Skin epidermis (tissue), 12 donors: Measurements from ENCODE around the gene TNFAIP6.

ENCODE experiments used
- H3K27ac ChIP-seq, 21 experiments: fragments of 200-600 bp; sonication (generic) in 11 of 21; one replicate each; pipeline ENCODE4 v1.5.0; 2020; ENCODE audit warnings: mild to moderate bottlenecking in 3 of 21, inconsistent platforms in 2 of 21, moderate library complexity in 2 of 21
- H3K4me3 ChIP-seq, 7 experiments: fragments of 200-600 bp; sonication (generic) in 2 of 7; one replicate each; pipeline ENCODE4 v1.5.0; 2020; ENCODE audit warnings: inconsistent platforms in 2 of 7, mild to moderate bottlenecking in 2 of 7, moderate library complexity in 1 of 7

Gene TNFAIP6

GRCh38 chr2:151358166-151358970 lies 976 bp downstream of the TNFAIP6 start:
- H3K27ac ChIP-seq: peak overlapping the region in 5 of 21 experiments; percentile 16 to 48 (median 23)
- peak overlapping the region in 5 of 7 experiments; percentile 2 to 24 (median 11) for H3K4me3 ChIP-seq

- Histone ChIP-seq H3K27ac (no peak overlapping the region), H3K4me3 (no peak overlapping the region)
Observed at GRCh38 chr2:151359768-151360461, 2.5 kb downstream of the TNFAIP6 start.

- no peak overlapping the region for H3K27ac ChIP-seq
- no peak overlapping the region for H3K4me3 ChIP-seq
Observed at GRCh38 chr2:151361674-151362370, 4.4 kb downstream of the TNFAIP6 start.

GRCh38 chr2:151363709-151364108 lies 6.3 kb downstream of the TNFAIP6 start:
- Histone ChIP-seq H3K4me3 (no peak overlapping the region), H3K27ac (peak overlapping the region in 3 of 21 experiments; percentile 12 to 52 (median 12))

GRCh38 chr2:151367571-151367970 lies 10.2 kb downstream of the TNFAIP6 start:
- no peak overlapping the region for H3K4me3 ChIP-seq
- no peak overlapping the region for H3K27ac ChIP-seq

GRCh38 chr2:151374436-151374835 lies 17.0 kb downstream of the TNFAIP6 start:
- Histone ChIP-seq H3K27ac (no peak overlapping the region), H3K4me3 (no peak overlapping the region)

- Histone ChIP-seq H3K4me3 (no peak overlapping the region), H3K27ac (no peak overlapping the region)
Observed at GRCh38 chr2:151379169-151379568, 21.8 kb downstream of the TNFAIP6 start.

- no peak overlapping the region for H3K4me3 ChIP-seq
- no peak overlapping the region for H3K27ac ChIP-seq
Observed at GRCh38 chr2:151380580-151381235, 23.3 kb downstream of the TNFAIP6 start.

GRCh38 chr2:151381266-151381665 lies 23.9 kb downstream of the TNFAIP6 start:
- no peak overlapping the region for H3K27ac ChIP-seq
- H3K4me3 ChIP-seq: no peak overlapping the region

- H3K4me3 ChIP-seq: no peak overlapping the region
- H3K27ac ChIP-seq: no peak overlapping the region
Observed at GRCh38 chr2:151388011-151388410, 30.6 kb downstream of the TNFAIP6 start.

GRCh38 chr2:151391436-151391835 lies 34.0 kb downstream of the TNFAIP6 start:
- no peak overlapping the region for H3K4me3 ChIP-seq

GRCh38 chr2:151394509-151394908 lies 37.1 kb downstream of the TNFAIP6 start:
- Histone ChIP-seq H3K27ac (no peak overlapping the region), H3K4me3 (no peak overlapping the region)

More at GRCh38 chr2:151391436-151391835, 34.0 kb downstream of the TNFAIP6 start:
- no peak overlapping the region for H3K27ac ChIP-seq

GRCh38 chr2:151395509-151396374 lies 38.4 kb downstream of the TNFAIP6 start:
- no peak overlapping the region for H3K27ac ChIP-seq

GRCh38 chr2:151399981-151400380 lies 42.6 kb downstream of the TNFAIP6 start:
- Histone ChIP-seq H3K27ac (no peak overlapping the region), H3K4me3 (no peak overlapping the region)

More at GRCh38 chr2:151395509-151396374, 38.4 kb downstream of the TNFAIP6 start:
- no peak overlapping the region for H3K4me3 ChIP-seq

- Histone ChIP-seq H3K4me3 (no peak overlapping the region), H3K27ac (no peak overlapping the region)
Observed at GRCh38 chr2:151401149-151401548, 43.8 kb downstream of the TNFAIP6 start.

GRCh38 chr2:151403914-151404313 lies 46.5 kb downstream of the TNFAIP6 start:
- no peak overlapping the region for H3K27ac ChIP-seq

GRCh38 chr2:151405376-151405775 lies 48.0 kb downstream of the TNFAIP6 start:
- no peak overlapping the region for H3K4me3 ChIP-seq
- no peak overlapping the region for H3K27ac ChIP-seq

More at GRCh38 chr2:151403914-151404313, 46.5 kb downstream of the TNFAIP6 start:
- no peak overlapping the region for H3K4me3 ChIP-seq

- no peak overlapping the region for H3K27ac ChIP-seq
- no peak overlapping the region for H3K4me3 ChIP-seq
Observed at GRCh38 chr2:151407281-151407680, 49.9 kb downstream of the TNFAIP6 start.
